Adrenal gland (tissue), 5 donors: ENCODE results near the gene ARHGAP22.

Source experiments
- CTCF ChIP-seq, 6 experiments: fragments of 450-650 bp in 4 of 6; fragments of 200-600 bp in 2 of 6; sonication (generic) in 1 of 6; IDR thresholded peaks; 1 replicate in 5 of 6; 2 replicates in 1 of 6; pipeline versions ENCODE4 v1.5.1 to v1.8.0; 2016 to 2021; ENCODE audit warnings: antibody characterized with exemption in 6 of 6, mild to moderate bottlenecking in 2 of 6, moderate library complexity in 1 of 6
- POLR2A ChIP-seq, 2 donors: fragments of 450-650 bp; IDR thresholded peaks; one replicate each; pipeline ENCODE4 v1.6.1; 2017; ENCODE audit warnings: antibody characterized with exemption in 2 of 2, mild to moderate bottlenecking in 2 of 2, moderate library complexity in 1 of 2
- donor health status: DM: no; HTN: no; CAD: no.

- no peak for TF ChIP-seq CTCF (IDR thresholded peaks at IDR 0.05)
- TF ChIP-seq POLR2A (IDR thresholded peaks at IDR 0.05), result no peak
Measured at GRCh38 chr10:48440771-48441170, 164.1 kb downstream of the ARHGAP22 start.
